Pancreas (tissue), 10 donors: ENCODE measurements around the gene ZNF563. TPM values are rescaled to one million over a fixed set of nuclear protein-coding genes. Genes with fewer than 3 reads are reported as not detected.

Experiments
- ATAC-seq, 4 donors: fragments of 200-7000 bp; cut with Tn5 transposase; one replicate each; pipeline versions ENCODE4 v1.8.0 to v1.9.1; 2020; ENCODE audit warnings: mild to moderate bottlenecking in 4 of 4, moderate library complexity in 4 of 4
- DNase-seq, 6 donors: peaks; one replicate each; pipeline ENCODE4 v3.0.0-alpha.2; 2020
- FAIRE-seq: peaks from 2 replicates; lab custom pipeline; 2012; peaks lifted over from hg19 to GRCh38; lab: Jason Lieb, UNC
- H3K27ac ChIP-seq, 4 donors: fragments of 200-600 bp; sonication (generic); 1 replicate in 3 of 4; 2 replicates in 1 of 4; pipeline versions ENCODE4 v1.5.0 to v1.8.0; 2020
- H3K27me3 ChIP-seq, 4 donors: fragments of 200-600 bp; one replicate each; pipeline ENCODE4 v1.8.0; 2021
- H3K36me3 ChIP-seq, 3 donors: fragments of 200-600 bp; sonication (generic) in 1 of 3; one replicate each; pipeline versions ENCODE4 v1.5.0 to v1.8.0; 2020 to 2021
- H3K4me1 ChIP-seq, 3 donors: fragments of 200-600 bp; one replicate each; pipeline ENCODE4 v1.8.0; 2021
- H3K4me3 ChIP-seq, 4 donors: fragments of 200-600 bp; sonication (generic) in 2 of 4; one replicate each; pipeline versions ENCODE4 v1.5.0 to v1.8.0; 2020 to 2021
- H3K9me3 ChIP-seq, 4 donors: fragments of 200-600 bp; one replicate each; pipeline ENCODE4 v1.8.0; 2021
- WGBS, 2 donors: extraction: QIAGEN DNeasy Blood & Tissue Kit; methylation state at CpG; one replicate each; pipeline ENCODE4 v1.1.7; 2013; 5-methylcytosine and 5-hydroxymethylcytosine counted together
- intact Hi-C, 3 donors: fragments of 100-400 bp; cut with DNase I; formaldehyde crosslinking; loops; one replicate each; pipeline versions ENCODE4 v1.11.1 to v1.14.2; 2022
- polyA plus RNA-seq, 2 donors: library from polyadenylated mRNA; stranded (reverse); fragments of 200-250 nt; gene quantifications; one replicate each; pipeline ENCODE4 v1.2.3, GENCODE V29; 2013
- total RNA-seq, 6 donors: library from RNA; stranded (reverse); fragmentation: NEBNext Ultra II Directional in 4 of 6; extraction: Animal tissue kit (Norgen Biotek cat#: 25700) in 4 of 6; gene quantifications; one replicate each; pipeline versions ENCODE4 v1.2.1 to v1.2.4, GENCODE V29; 2021 to 2023
- TF ChIP-seq, protein P1 (sequence below), 4 donors: fragments of 200-600 bp; sonication (generic) in 3 of 4; IDR thresholded peaks; one replicate each; pipeline versions ENCODE4 v1.5.0 to v1.8.0; 2021; ENCODE audit warnings: antibody characterized with exemption in 4 of 4
- donor health status: healthy with polysubstance abuse.
- donor health status: DM: no; HTN: no; CAD: no; lungs with moderate emphysema.
- donor health status: DM: no; HTN: no; CAD: no.
- donor health status: control.
- donor health status: control.
- donor health status: Bipolar disorder and iron deficiency.
- donor health status: DM: yes; HTN: yes; CAD: no.
- donor health status: DM: no; HTN: no; CAD: no.
- donor health status: DM: no; HTN: no; CAD: no.
- donor health status: DM: yes; HTN: yes; CAD: no.

Gene ZNF563
- total and polyA plus RNA-seq, 8 donors: 1.0 to 2.9 (median 1.8) TPM

DNA sequence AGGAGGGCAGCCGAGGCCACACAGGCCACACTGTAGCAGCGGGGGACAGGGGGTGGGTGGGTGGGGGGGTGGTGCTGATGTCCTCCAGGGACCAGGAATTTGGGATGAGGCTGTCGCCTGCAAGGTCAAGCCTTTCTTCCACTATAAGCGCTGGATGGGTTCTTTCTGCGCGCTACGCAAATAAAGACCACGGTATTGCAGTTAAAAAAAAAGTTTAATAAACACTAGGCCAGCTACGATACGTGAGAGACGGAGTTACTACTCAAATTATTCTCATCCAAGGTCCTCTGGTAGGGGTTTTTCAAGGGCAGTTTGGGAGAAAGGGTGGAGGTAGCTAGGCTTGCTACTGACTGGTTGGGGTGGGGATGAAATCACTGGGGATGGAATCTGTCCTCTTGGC is 38.2 kb downstream of the ZNF563 start:
- WGBS, 2 donors: 7 to 12% methylated on average over 11 of the region's 11 CpGs
- FAIRE-seq: no peak

DNA sequence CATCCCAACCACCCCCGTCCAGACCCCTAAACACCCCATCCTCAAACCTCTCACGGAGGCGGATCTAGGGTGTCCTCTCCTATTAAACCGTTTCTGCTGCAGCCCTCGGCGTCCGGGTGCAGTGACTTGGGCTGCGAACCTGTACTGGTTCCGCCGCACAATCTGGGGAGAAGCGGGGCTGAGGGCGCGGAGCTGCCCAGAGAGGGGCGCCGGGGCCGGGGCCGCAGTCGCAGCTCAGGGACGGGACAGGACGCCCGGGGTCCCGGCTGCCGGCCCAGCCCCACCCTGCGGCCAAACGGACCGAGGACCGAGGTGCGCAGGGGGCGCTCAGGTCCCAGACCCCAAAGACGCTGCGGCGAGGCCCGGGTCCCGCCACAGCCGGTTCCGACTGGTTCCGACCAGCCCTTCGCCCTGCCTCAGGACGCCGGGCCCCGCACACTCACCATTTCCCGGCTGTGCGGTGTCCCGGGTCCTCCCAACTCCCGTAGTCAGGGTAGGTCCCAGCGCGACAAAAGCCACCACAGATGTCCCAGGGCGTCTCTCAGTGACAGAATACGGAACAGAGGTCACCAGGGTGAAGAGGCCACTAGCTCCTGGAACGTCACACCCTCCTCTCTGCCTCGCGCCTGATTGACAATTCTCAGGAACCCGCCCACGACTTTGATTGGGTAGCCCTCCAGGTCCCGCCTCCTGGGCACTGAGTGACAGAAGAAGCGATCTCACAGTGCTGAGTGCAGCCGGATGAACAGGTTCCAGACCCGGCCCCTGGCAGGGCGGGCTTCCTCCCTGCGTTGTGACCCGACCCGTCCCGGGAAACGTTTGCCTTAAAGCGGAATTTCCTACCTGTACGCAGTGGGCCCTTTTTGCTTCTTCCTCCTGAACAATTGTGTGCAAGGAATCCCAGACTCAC is 38.9 kb downstream of the ZNF563 start, which contains the start of gene ZNF44:
ZNF44 (minus strand) TSS at position 635 of the 910 bp plus-strand sequence; CDS start at position 446, 189 bp downstream.
- WGBS, 2 donors: 0 to 1% methylated on average over 54 to 66 of the region's 66 CpGs
- Histone ChIP-seq H3K27me3 (no peaks in the 10 kb centered on the region), H3K4me1 (peaks cover 9 to 17% (median 16%) of the 10 kb centered on the region in 3 donors), H3K9me3 (no peaks in the 10 kb centered on the region), H3K4me3 (peak within 1 kb of the TSS; percentile 69 to 100 (median 89)), H3K27ac (peak within 1 kb of the TSS; percentile 93 to 99 (median 98)), H3K36me3 (no peaks in the 10 kb centered on the region)
- FAIRE-seq (peak; percentile 90), ATAC-seq (peak; percentile 93 to 98 (median 94)), DNase-seq (peak; percentile 92 to 99 (median 99))
- intact Hi-C loops: no loop called here
- TF ChIP-seq, protein P1, sequence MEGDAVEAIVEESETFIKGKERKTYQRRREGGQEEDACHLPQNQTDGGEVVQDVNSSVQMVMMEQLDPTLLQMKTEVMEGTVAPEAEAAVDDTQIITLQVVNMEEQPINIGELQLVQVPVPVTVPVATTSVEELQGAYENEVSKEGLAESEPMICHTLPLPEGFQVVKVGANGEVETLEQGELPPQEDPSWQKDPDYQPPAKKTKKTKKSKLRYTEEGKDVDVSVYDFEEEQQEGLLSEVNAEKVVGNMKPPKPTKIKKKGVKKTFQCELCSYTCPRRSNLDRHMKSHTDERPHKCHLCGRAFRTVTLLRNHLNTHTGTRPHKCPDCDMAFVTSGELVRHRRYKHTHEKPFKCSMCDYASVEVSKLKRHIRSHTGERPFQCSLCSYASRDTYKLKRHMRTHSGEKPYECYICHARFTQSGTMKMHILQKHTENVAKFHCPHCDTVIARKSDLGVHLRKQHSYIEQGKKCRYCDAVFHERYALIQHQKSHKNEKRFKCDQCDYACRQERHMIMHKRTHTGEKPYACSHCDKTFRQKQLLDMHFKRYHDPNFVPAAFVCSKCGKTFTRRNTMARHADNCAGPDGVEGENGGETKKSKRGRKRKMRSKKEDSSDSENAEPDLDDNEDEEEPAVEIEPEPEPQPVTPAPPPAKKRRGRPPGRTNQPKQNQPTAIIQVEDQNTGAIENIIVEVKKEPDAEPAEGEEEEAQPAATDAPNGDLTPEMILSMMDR (IDR thresholded peaks at IDR 0.05): no peak

More for the DNA sequence above, 38.2 kb downstream of the ZNF563 start:
- Histone ChIP-seq H3K27me3 (no peaks in the 10 kb centered on the region), H3K9me3 (no peaks in the 10 kb centered on the region), H3K27ac (peak overlapping the region; percentile 93 to 99 (median 98)), H3K4me1 (peaks cover 9 to 16% (median 15%) of the 10 kb centered on the region in 3 donors), H3K36me3 (no peaks in the 10 kb centered on the region), H3K4me3 (peak overlapping the region; percentile 69 to 100 (median 89))
- ATAC-seq: no peak
- TF ChIP-seq, protein P1 (IDR thresholded peaks at IDR 0.05): no peak
- intact Hi-C loops: no loop called here
- DNase-seq: no peak

DNA sequence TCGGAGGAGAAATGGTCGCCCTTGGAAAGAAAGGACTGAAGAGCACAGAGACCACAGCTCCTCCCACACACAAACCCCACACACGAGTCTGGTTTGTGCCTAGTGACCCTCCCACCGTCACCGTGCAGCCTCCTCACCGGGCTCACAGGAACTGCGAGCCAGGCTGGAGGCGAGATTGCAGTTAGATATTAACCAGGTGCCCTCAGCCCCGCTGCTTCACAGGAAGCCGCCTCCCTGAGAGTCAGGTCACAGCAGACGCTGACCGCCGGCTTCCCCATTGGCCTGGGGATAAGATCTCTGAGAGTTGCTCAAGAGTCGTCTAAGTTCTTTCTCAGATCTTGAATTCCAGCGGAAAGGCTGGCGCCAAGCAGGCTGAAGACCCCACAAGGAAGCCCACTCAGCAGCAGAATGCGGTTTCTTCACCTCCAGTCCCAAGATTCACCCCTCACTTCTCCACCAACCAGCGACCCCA is 39.6 kb downstream of the ZNF563 start:
- peaks cover 9 to 23% (median 16%) of the 10 kb centered on the region in 3 donors for H3K4me1 ChIP-seq
- H3K27me3 ChIP-seq: no peaks in the 10 kb centered on the region
- no peaks in the 10 kb centered on the region for H3K9me3 ChIP-seq
- peak; percentile 78 to 86 (median 84) for ATAC-seq
- H3K36me3 ChIP-seq: no peaks in the 10 kb centered on the region
- WGBS, 2 donors: 0% methylated on average over 18 of the region's 18 CpGs
- H3K27ac ChIP-seq: peak overlapping the region; percentile 93 to 99 (median 98)
- intact Hi-C loops: no loop called here
- TF ChIP-seq, protein P1 (IDR thresholded peaks at IDR 0.05): no peak
- FAIRE-seq: no peak
- H3K4me3 ChIP-seq: peak overlapping the region; percentile 69 to 100 (median 89)
- peak; percentile 91 to 96 (median 94) for DNase-seq

DNA sequence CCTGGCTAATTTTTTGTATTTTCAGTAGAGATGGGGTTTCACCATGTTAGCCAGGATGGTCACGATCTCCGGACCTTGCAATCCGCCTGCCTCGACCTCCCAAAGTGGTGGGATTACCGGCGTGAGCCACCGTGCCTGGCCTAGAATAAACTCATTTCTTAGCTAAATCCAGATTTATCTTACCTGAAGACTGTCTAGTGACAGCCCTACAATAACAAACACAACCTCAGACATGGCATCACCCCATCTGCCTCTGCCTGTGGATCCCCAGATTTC is 43.7 kb downstream of the ZNF563 start:
- intact Hi-C loops: no loop called here
- ATAC-seq (no peak), DNase-seq (no peak), FAIRE-seq (no peak)
- Histone ChIP-seq H3K4me3 (no peak overlapping the region), H3K27me3 (no peaks in the 10 kb centered on the region), H3K27ac (peak overlapping the region in 1 of 4 donors; percentile 3), H3K9me3 (no peaks in the 10 kb centered on the region), H3K36me3 (no peaks in the 10 kb centered on the region), H3K4me1 (peaks cover 9 to 19% (median 16%) of the 10 kb centered on the region in 3 donors)
- TF ChIP-seq, protein P1 (IDR thresholded peaks at IDR 0.05): no peak
- WGBS, 2 donors: 97 to 98% methylated on average over 7 of the region's 7 CpGs
